Measurements from ENCODE around the gene TSTD2.

Gene TSTD2

GRCh38 chr9:97572892-97573365, 60.2 kb downstream of the TSTD2 start:
- H3K4me3 ChIP-seq (ENCODE audit: low read depth, low read length) = no peak overlapping the region
- in situ Hi-C loops (cut with HindIII; ENCODE audit: low sequenced_read_pairs) = no loop called here
- TF ChIP-seq, protein P1, sequence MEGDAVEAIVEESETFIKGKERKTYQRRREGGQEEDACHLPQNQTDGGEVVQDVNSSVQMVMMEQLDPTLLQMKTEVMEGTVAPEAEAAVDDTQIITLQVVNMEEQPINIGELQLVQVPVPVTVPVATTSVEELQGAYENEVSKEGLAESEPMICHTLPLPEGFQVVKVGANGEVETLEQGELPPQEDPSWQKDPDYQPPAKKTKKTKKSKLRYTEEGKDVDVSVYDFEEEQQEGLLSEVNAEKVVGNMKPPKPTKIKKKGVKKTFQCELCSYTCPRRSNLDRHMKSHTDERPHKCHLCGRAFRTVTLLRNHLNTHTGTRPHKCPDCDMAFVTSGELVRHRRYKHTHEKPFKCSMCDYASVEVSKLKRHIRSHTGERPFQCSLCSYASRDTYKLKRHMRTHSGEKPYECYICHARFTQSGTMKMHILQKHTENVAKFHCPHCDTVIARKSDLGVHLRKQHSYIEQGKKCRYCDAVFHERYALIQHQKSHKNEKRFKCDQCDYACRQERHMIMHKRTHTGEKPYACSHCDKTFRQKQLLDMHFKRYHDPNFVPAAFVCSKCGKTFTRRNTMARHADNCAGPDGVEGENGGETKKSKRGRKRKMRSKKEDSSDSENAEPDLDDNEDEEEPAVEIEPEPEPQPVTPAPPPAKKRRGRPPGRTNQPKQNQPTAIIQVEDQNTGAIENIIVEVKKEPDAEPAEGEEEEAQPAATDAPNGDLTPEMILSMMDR (IDR thresholded peaks at IDR 0.05; ENCODE audit: low read depth, low read length, missing control alignments) = no peak
- DNase-seq (ENCODE audit: low read depth) = no peak

DNA sequence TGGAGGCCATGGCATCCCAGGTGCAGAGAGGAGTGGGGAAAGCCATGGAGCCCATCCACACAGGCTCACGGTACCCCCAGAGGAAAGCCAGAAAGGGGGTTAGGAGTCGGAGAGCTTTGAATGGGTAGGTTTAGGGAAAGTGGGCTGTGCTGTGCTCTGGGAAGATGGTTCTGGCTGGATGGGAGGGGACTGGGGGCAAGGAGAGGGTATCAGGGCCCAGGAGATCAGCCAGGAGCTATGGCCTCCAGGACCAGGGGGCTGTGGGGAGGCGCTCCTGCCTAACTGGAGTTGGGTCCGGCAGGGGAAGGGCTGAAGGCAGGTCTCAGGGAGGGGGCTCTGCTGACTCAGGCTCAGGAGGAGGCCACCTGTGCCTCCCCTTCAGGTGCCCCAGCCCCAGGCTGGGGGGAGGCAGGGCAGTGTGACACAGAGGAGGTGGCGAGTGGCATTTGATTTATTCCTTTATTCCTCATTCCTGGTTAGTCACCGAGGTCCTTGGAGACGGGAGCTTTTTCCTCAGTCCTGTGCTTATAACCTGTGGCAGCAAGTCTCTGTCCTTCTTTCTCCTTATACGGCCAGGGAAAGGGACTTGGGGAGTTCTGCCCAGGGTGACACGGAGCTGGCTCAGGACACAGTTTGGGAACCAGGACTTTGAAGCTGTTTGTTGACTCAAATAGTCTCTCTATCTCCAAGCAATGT, 60.8 kb downstream of the TSTD2 start:
- TF ChIP-seq, protein P1 (IDR thresholded peaks at IDR 0.05; ENCODE audit: low read depth, low read length, missing control alignments) = no peak
- in situ Hi-C loops (cut with HindIII; ENCODE audit: low sequenced_read_pairs) = no loop called here
- H3K4me3 ChIP-seq (ENCODE audit: low read depth, low read length) = no peak overlapping the region
- DNase-seq (ENCODE audit: low read depth) = no peak

DNA sequence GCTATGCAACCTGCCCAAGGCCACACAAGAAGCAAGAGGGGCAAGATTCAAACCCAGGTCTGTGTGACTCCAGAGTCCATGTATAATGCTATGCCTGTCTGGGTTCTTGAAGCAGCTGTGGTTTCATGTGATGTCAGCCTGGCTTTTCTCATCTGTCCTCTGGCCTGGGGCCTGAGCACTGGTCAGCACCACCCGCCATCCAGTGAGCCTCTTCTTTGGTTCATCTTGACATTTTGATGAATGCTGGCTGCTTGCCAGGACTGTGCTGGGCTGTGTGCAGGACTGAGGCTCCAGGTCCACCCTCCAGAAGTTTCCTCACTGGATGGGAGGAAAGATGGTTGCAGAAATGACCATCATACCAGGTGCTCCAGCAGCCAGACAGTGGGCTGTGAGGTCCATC, 61.5 kb downstream of the TSTD2 start:
- H3K4me3 ChIP-seq (ENCODE audit: low read depth, low read length) = no peak overlapping the region
- in situ Hi-C loops (cut with HindIII; ENCODE audit: low sequenced_read_pairs) = no loop called here
- DNase-seq (ENCODE audit: low read depth) = no peak
- TF ChIP-seq, protein P1 (IDR thresholded peaks at IDR 0.05; ENCODE audit: low read depth, low read length, missing control alignments) = no peak

DNA sequence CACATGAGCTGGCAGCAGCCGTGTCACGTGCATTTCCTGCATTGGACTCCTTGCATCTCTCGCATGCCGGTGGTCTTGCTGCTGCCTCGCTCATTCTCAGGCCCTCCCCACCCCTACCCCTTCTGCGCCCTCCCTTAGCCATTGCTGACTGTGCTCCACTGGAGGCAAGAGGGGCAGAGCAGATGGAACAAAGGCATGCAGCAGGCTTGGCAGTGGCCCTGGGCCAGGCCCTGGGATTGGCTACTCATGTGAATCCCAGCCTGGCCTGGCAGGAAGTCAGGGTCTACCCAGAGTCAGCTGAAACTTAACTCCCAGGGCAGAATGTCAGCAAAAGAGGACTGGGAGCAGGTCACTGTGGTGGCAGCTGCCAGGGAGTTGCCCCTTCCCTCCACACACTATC, 62.3 kb downstream of the TSTD2 start:
- H3K4me3 ChIP-seq (ENCODE audit: low read depth, low read length) = no peak overlapping the region
- no peak for DNase-seq (ENCODE audit: low read depth)
- in situ Hi-C loops (cut with HindIII; ENCODE audit: low sequenced_read_pairs) = no loop called here
- TF ChIP-seq, protein P1 (IDR thresholded peaks at IDR 0.05; ENCODE audit: low read depth, low read length, missing control alignments) = no peak

- TF ChIP-seq, protein P1 (IDR thresholded peaks at IDR 0.05; ENCODE audit: low read depth, low read length, missing control alignments) = no peak
- DNase-seq (ENCODE audit: low read depth) = no peak
- H3K4me3 ChIP-seq (ENCODE audit: low read depth, low read length) = no peak overlapping the region
- in situ Hi-C loops (cut with HindIII; ENCODE audit: low sequenced_read_pairs) = no loop called here
These were observed 64.5 kb downstream of the TSTD2 start for GRCh38 chr9:97568461-97569275.

- TF ChIP-seq, protein P1 (IDR thresholded peaks at IDR 0.05; ENCODE audit: low read depth, low read length, missing control alignments) = no peak
- no peak overlapping the region for H3K4me3 ChIP-seq (ENCODE audit: low read depth, low read length)
- no peak for DNase-seq (ENCODE audit: low read depth)
- in situ Hi-C loops (cut with HindIII; ENCODE audit: low sequenced_read_pairs) = no loop called here
These were observed 65.3 kb downstream of the TSTD2 start for GRCh38 chr9:97567894-97568202.

All from astrocyte of the cerebellum (primary cell).